ENCODE data around the gene EEF1E1. TPM values are rescaled to one million over a fixed set of nuclear protein-coding genes. Genes with fewer than 3 reads are reported as not detected.

Gene EEF1E1
- total and polyA plus RNA-seq, 2 of the 8 experiments (the other 6 are each of a cell fraction or from before 2014, with no cell fraction given) = 96.8 to 112 TPM

DNA sequence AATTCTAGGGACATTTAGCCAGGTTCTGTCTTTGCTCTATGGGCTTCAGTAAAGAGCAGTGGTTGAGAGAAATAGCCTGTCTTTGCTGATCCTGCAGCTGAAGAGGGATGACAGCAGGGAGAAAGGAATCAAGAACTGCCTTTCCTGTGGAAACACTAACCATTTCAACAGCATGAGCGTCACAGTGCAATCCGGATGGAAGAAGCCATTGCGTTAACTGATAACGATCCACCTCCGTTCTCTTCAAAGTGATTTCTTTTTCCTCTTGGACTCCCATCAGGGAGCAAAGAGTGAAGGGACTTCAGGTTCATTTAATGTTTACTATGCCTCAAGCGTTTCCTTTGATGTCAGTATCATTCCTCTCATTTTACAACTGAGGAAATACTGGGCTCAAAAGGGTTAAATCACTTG is 35.2 kb upstream of the EEF1E1 start:
- H4K91ac ChIP-seq (replicated peaks; ENCODE audit: insufficient read length, low read length) = no peak overlapping the region
- POLR2A ChIA-PET (ENCODE audit: partially characterized antibody) = no interaction called here
- no peak overlapping the region for H3K56ac ChIP-seq (replicated peaks; ENCODE audit: insufficient read length, low read depth, low read length)
- FAIRE-seq = no peak
- H3K14ac ChIP-seq (ENCODE audit: insufficient read length) = no peak overlapping the region
- no peak for DNase-seq (ENCODE audit: low read depth in 1 of 2, low spot score in 2 of 2)
- H2AK5ac ChIP-seq (ENCODE audit: low read depth, low read length) = no peak overlapping the region
- H3K79me2 ChIP-seq (ENCODE audit: control insufficient read depth in 1 of 2, insufficient read depth in 2 of 2, low read length in 2 of 2) = no peaks in the 10 kb centered on the region
- no peak overlapping the region for H2BK15ac ChIP-seq (ENCODE audit: low read length)
- no peak overlapping the region for H3K4me2 ChIP-seq (ENCODE audit: insufficient read depth in 1 of 2, low read depth in 2 of 2, low read length in 2 of 2)
- no peaks in the 10 kb centered on the region for H3K36me3 ChIP-seq (ENCODE audit: control insufficient read depth in 2 of 4, insufficient read depth in 4 of 4, low read length in 3 of 4)
- H3K9ac ChIP-seq (replicated peaks in 1 of 4; ENCODE audit: extremely low read depth in 1 of 4, low read depth in 3 of 4, low read length in 3 of 4) = no peak overlapping the region
- H4K5ac ChIP-seq (ENCODE audit: insufficient read length, low read depth, low read length) = no peak overlapping the region
- H3K4ac ChIP-seq (replicated peaks; ENCODE audit: insufficient read length, low read depth, low read length) = no peak overlapping the region
- no peaks in the 10 kb centered on the region for H4K20me1 ChIP-seq (replicated peaks in 1 of 2; ENCODE audit: control insufficient read depth in 1 of 2, insufficient read depth in 2 of 2, low read length in 2 of 2)
- H3K18ac ChIP-seq (ENCODE audit: extremely low read depth, low read length) = no peak overlapping the region
- H3K4me1 ChIP-seq (replicated peaks in 1 of 4; ENCODE audit: control insufficient read depth in 3 of 4, insufficient read depth in 4 of 4, low read length in 3 of 4) = no peaks in the 10 kb centered on the region
- no peak overlapping the region for H2BK20ac ChIP-seq (ENCODE audit: low read length)
- no peak overlapping the region for H3K23ac ChIP-seq (ENCODE audit: insufficient read length)
- WGBS, 2 experiments (ENCODE audit: extremely low coverage in 1 of 2, insufficient coverage in 1 of 2, insufficient read length in 1 of 2, insufficient replicate concordance in 2 of 2, low coverage in 1 of 2, low lambda C conversion rate in 2 of 2, missing lambda C conversion rate in 1 of 2) = 86% methylated on average over 6 of the region's 6 CpGs; no CpG with 5 or more reads in 1 of the 2 experiments
- CTCF ChIA-PET (ENCODE audit: partially characterized antibody) = no interaction called here
- H3K9me3 ChIP-seq (ENCODE audit: insufficient read depth in 2 of 2, low read depth in 1 of 2, low read length in 1 of 2) = no peaks in the 10 kb centered on the region
- H2BK12ac ChIP-seq (ENCODE audit: low read depth, low read length) = no peak overlapping the region
- no peak overlapping the region for H2BK5ac ChIP-seq (ENCODE audit: low read depth, low read length)
- H4K8ac ChIP-seq (ENCODE audit: extremely low read depth, insufficient read depth, low read length) = no peak overlapping the region
- H3K79me1 ChIP-seq (ENCODE audit: low read depth, low read length) = no peaks in the 10 kb centered on the region
- no peak overlapping the region; the same call in 1 of the 2 replicates for H2AFZ ChIP-seq (ENCODE audit: low read length)
- H2BK120ac ChIP-seq (replicated peaks; ENCODE audit: low read depth, low read length) = no peak overlapping the region
- no peak overlapping the region for H3K27ac ChIP-seq (ENCODE audit: low read depth, low read length)
- no peak for TF ChIP-seq RFX5 (IDR thresholded peaks at IDR 0.05; ENCODE audit: borderline replicate concordance, low read depth, low read length)
- no peak for TF ChIP-seq TAF1 (IDR thresholded peaks at IDR 0.05; ENCODE audit: low read depth, low read length)
- TF ChIP-seq JUN (IDR thresholded peaks at IDR 0.05; ENCODE audit: low read depth, low read length) = no peak
- TF ChIP-seq NANOG (IDR thresholded peaks at IDR 0.05; ENCODE audit: insufficient read depth, low read depth, low read length, poor library complexity, severe bottlenecking) = no peak
- TF ChIP-seq CHD2 (IDR thresholded peaks at IDR 0.05; ENCODE audit: low read length) = no peak
- TF ChIP-seq TAF7 (optimal IDR thresholded peaks at IDR 0.05; ENCODE audit: borderline replicate concordance, low read depth, low read length) = no peak
- TF ChIP-seq GTF2F1 (IDR thresholded peaks at IDR 0.05; ENCODE audit: borderline replicate concordance, low read depth, low read length) = no peak
- TF ChIP-seq RAD21 (IDR thresholded peaks at IDR 0.05 in 1 of 2, conservative IDR thresholded peaks at IDR 0.05 in 1 of 2; ENCODE audit: low read depth in 2 of 2, low read length in 2 of 2) = no peak
- TF ChIP-seq BRCA1 (IDR thresholded peaks at IDR 0.05; ENCODE audit: low read depth, low read length) = no peak
- no peak for TF ChIP-seq RBBP5 (IDR thresholded peaks at IDR 0.05; ENCODE audit: borderline replicate concordance, low read depth, low read length)
- no peak for TF ChIP-seq TBP (IDR thresholded peaks at IDR 0.05; ENCODE audit: low read depth, low read length)
- TF ChIP-seq, protein P1, sequence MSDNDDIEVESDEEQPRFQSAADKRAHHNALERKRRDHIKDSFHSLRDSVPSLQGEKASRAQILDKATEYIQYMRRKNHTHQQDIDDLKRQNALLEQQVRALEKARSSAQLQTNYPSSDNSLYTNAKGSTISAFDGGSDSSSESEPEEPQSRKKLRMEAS (IDR thresholded peaks at IDR 0.05) = no peak
- H3K27me3 ChIP-seq (replicated peaks in 1 of 4; ENCODE audit: control insufficient read depth in 3 of 4, extremely low read depth in 1 of 4, insufficient read depth in 3 of 4, low read length in 3 of 4) = no peaks in the 10 kb centered on the region
- H3K4me3 ChIP-seq (ENCODE audit: extremely low read depth in 1 of 4, insufficient read depth in 2 of 4, low read depth in 3 of 4, low read length in 4 of 4) = no peak overlapping the region
- no peaks in the 10 kb centered on the region for H3K23me2 ChIP-seq (ENCODE audit: low read depth, low read length)
